Lower lobe of right lung (tissue), 2 donors: ENCODE data around the gene DPH3. TPM values are rescaled to one million over a fixed set of nuclear protein-coding genes. Genes with fewer than 3 reads are reported as not detected.

Experiments
- ATAC-seq, 2 donors: fragments of 200-7000 bp; cut with Tn5 transposase; one replicate each; pipeline ENCODE4 v1.9.1; 2020 to 2022; ENCODE audit warnings: mild to moderate bottlenecking in 2 of 2, moderate library complexity in 2 of 2
- DNase-seq: peaks from one replicate; pipeline ENCODE4 v3.0.0-alpha.2; 2020
- H3K27ac ChIP-seq: fragments of 200-600 bp; one replicate; pipeline ENCODE4 v1.8.0; 2022
- H3K27me3 ChIP-seq: fragments of 200-600 bp; one replicate; pipeline ENCODE4 v1.8.0; 2022; ENCODE audit warnings: low read depth
- H3K36me3 ChIP-seq: fragments of 200-600 bp; one replicate; pipeline ENCODE4 v1.8.0; 2022; ENCODE audit warnings: mild to moderate bottlenecking
- H3K4me1 ChIP-seq: fragments of 200-600 bp; one replicate; pipeline ENCODE4 v1.8.0; 2022
- H3K4me3 ChIP-seq: fragments of 200-600 bp; one replicate; pipeline ENCODE4 v1.8.0; 2022; ENCODE audit warnings: mild to moderate bottlenecking
- H3K9me3 ChIP-seq: fragments of 200-600 bp; one replicate; pipeline ENCODE4 v1.8.0; 2022
- intact Hi-C: fragments of 100-400 bp; cut with DNase I; formaldehyde crosslinking; loops from one replicate; pipeline ENCODE4 v1.11.0; 2022
- total RNA-seq: library from RNA; stranded (reverse); fragmentation: NEBNext Ultra II Directional; extraction: Animal tissue kit (Norgen Biotek cat#: 25700); gene quantifications from one replicate; pipeline ENCODE4 v1.2.1, GENCODE V29; 2021
- TF ChIP-seq, protein P1 (sequence below): fragments of 200-600 bp; IDR thresholded peaks from one replicate; pipeline ENCODE4 v1.8.0; 2022; ENCODE audit warnings: antibody characterized with exemption, mild to moderate bottlenecking
- donor health status: DM: no; HTN: yes; CAD: no; lungs with severe emphysema.

DPH3 gene
- total RNA-seq, 1 donor from 2014 or later = 29.0 TPM

GRCh38 chr3:16234281-16234680, 30.5 kb downstream of the DPH3 start:
- intact Hi-C loops = no loop called here
- no peaks in the 10 kb centered on the region for H3K9me3 ChIP-seq
- peaks cover 1% of the 10 kb centered on the region for H3K4me1 ChIP-seq
- ATAC-seq (no peak), DNase-seq (no peak)
- TF ChIP-seq, protein P1, sequence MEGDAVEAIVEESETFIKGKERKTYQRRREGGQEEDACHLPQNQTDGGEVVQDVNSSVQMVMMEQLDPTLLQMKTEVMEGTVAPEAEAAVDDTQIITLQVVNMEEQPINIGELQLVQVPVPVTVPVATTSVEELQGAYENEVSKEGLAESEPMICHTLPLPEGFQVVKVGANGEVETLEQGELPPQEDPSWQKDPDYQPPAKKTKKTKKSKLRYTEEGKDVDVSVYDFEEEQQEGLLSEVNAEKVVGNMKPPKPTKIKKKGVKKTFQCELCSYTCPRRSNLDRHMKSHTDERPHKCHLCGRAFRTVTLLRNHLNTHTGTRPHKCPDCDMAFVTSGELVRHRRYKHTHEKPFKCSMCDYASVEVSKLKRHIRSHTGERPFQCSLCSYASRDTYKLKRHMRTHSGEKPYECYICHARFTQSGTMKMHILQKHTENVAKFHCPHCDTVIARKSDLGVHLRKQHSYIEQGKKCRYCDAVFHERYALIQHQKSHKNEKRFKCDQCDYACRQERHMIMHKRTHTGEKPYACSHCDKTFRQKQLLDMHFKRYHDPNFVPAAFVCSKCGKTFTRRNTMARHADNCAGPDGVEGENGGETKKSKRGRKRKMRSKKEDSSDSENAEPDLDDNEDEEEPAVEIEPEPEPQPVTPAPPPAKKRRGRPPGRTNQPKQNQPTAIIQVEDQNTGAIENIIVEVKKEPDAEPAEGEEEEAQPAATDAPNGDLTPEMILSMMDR = no peak
- H3K36me3 ChIP-seq = no peaks in the 10 kb centered on the region
- no peak overlapping the region for H3K4me3 ChIP-seq
- no peaks in the 10 kb centered on the region for H3K27me3 ChIP-seq
- no peak overlapping the region for H3K27ac ChIP-seq

DNA sequence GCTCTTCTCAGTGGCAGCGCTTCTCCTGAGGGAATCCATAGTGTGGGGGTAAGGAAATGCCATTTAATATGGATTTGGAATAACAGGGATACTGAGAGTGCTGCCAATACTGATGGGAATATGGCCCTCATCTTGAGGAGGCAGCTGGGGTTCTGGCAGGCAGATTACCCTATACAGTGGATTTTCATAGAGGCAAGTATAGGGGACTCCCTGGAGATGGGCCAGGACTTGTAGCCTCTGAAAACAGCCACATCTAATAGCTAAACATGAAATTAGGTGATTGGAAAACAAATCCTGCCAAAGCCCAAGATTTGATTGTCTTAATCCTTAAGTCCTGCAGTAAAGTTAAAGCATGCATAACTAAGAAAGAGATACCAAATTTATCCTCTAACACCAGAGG, 30.9 kb downstream of the DPH3 start:
- Histone ChIP-seq H3K9me3 (no peaks in the 10 kb centered on the region), H3K27ac (no peak overlapping the region), H3K4me3 (no peak overlapping the region), H3K36me3 (no peaks in the 10 kb centered on the region), H3K4me1 (no peaks in the 10 kb centered on the region), H3K27me3 (no peaks in the 10 kb centered on the region)
- DNase-seq = no peak
- TF ChIP-seq, protein P1 = no peak
- intact Hi-C loops = no loop called here
- ATAC-seq = no peak

GRCh38 chr3:16231983-16232382, 32.8 kb downstream of the DPH3 start:
- Histone ChIP-seq H3K4me1 (no peaks in the 10 kb centered on the region), H3K9me3 (no peaks in the 10 kb centered on the region), H3K27me3 (no peaks in the 10 kb centered on the region), H3K4me3 (no peak overlapping the region), H3K27ac (no peak overlapping the region), H3K36me3 (no peaks in the 10 kb centered on the region)
- TF ChIP-seq, protein P1 = no peak
- DNase-seq (no peak), ATAC-seq (no peak)
- intact Hi-C loops = no loop called here

DNA sequence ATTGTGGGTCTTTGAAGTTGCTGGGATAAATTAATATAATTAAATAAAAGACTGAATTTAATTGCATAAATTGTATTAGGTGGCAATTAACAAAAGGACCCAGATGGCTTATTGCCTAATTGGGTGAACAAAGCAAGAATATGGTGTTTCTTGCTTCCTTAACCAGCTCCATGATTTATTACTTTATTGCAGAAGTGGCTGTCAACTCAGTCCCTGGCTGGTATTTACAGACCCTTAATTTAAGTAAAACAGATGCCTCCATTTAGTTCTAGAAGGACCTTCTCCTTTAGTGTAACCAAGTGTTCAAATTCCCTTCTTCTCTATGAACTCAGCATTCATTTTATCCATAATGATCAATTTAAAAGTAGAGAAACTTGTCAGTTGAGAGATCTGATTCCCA, 35.1 kb downstream of the DPH3 start:
- H3K27me3 ChIP-seq = no peaks in the 10 kb centered on the region
- no peak for DNase-seq
- ATAC-seq = no peak
- H3K4me1 ChIP-seq = no peaks in the 10 kb centered on the region
- no peak overlapping the region for H3K27ac ChIP-seq
- no peaks in the 10 kb centered on the region for H3K9me3 ChIP-seq
- TF ChIP-seq, protein P1 = no peak
- H3K4me3 ChIP-seq = no peak overlapping the region
- intact Hi-C loops = no loop called here
- no peaks in the 10 kb centered on the region for H3K36me3 ChIP-seq

DNA sequence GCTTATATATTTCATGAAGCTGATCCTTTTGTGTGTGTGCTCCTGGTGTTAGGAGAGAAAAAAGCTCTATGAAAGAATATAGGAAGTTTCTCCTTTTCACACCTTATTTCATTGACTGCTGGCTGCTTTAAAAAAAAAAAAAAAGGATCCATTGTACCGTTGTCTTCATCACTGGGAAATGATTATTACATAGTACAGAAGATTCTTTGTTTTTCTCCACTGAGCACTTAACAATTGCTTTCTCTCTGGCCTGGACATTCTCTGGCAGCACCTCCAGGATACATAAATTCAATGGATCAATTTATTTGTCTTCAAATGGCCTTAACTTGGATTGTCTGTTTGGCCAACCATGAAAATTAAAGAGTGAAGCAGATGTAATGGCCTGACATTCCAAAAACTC, 37.2 kb downstream of the DPH3 start:
- intact Hi-C loops = no loop called here
- ATAC-seq (no peak), DNase-seq (no peak)
- Histone ChIP-seq H3K9me3 (no peaks in the 10 kb centered on the region), H3K27me3 (no peaks in the 10 kb centered on the region), H3K4me3 (no peak overlapping the region), H3K4me1 (no peaks in the 10 kb centered on the region), H3K27ac (no peak overlapping the region), H3K36me3 (no peaks in the 10 kb centered on the region)
- TF ChIP-seq, protein P1 = no peak

- no peak for ATAC-seq
- Histone ChIP-seq H3K4me1 (no peaks in the 10 kb centered on the region), H3K27ac (no peak overlapping the region), H3K27me3 (no peaks in the 10 kb centered on the region), H3K36me3 (no peaks in the 10 kb centered on the region), H3K9me3 (no peaks in the 10 kb centered on the region), H3K4me3 (no peak overlapping the region)
- intact Hi-C loops = no loop called here
- TF ChIP-seq, protein P1 = no peak
- no peak for DNase-seq
These were observed 40.4 kb downstream of the DPH3 start for GRCh38 chr3:16224325-16224724.
